CD4-positive, alpha-beta memory T cell (primary cell): ENCODE results near the gene NOSIP. TPM values are rescaled to one million over a fixed set of nuclear protein-coding genes. Genes with fewer than 3 reads are reported as not detected.

Source experiments
- CTCF ChIA-PET: fragments of 350-600 bp; sonication (Branson Sonifier 250); formaldehyde crosslinking; loops from one replicate; lab custom pipeline; 2021; ENCODE audit warnings: inconsistent platforms; ENCODE audit not compliant: partially characterized antibody; lab: Charles Lee
- POLR2A ChIA-PET: fragments of 350-600 bp; sonication (Branson Sonifier 250); formaldehyde crosslinking; loops from one replicate; lab custom pipeline; 2021; ENCODE audit not compliant: partially characterized antibody; lab: Charles Lee
- DNase-seq, 5 donors: peaks; one replicate each; pipeline versions ENCODE4 v3.0.0 to v3.0.0-alpha.2; 2020 to 2022; ENCODE audit warnings: mixed read lengths in 1 of 5
- H3K27ac ChIP-seq: one replicate; pipeline ENCODE4 v1.7.0; 2013; ENCODE audit warnings: low read depth, low read length
- H3K27me3 ChIP-seq: 2 replicates; pipeline ENCODE4 v1.7.0; 2013; ENCODE audit warnings: mild to moderate bottlenecking, low read length, moderate library complexity; ENCODE audit not compliant: insufficient read depth
- H3K36me3 ChIP-seq: 2 replicates; pipeline ENCODE4 v1.7.0; 2013; ENCODE audit warnings: mild to moderate bottlenecking, low read length, moderate library complexity; ENCODE audit not compliant: insufficient read depth
- H3K4me1 ChIP-seq: 2 replicates; pipeline ENCODE4 v1.7.0; 2013; ENCODE audit warnings: mild to moderate bottlenecking, low read length, moderate library complexity; ENCODE audit not compliant: insufficient read depth
- H3K4me3 ChIP-seq, 2 donors: one replicate each; pipeline ENCODE4 v1.7.0; 2013; ENCODE audit warnings: low read length in 2 of 2, mild to moderate bottlenecking in 1 of 2
- H3K9me3 ChIP-seq, 2 donors: one replicate each; pipeline ENCODE4 v1.7.0; 2013; ENCODE audit warnings: low read length in 2 of 2, control low read depth in 1 of 2; ENCODE audit not compliant: control insufficient read depth in 1 of 2
- H3K27ac Mint-ChIP-seq, 7 donors: one replicate each; pipeline ENCODE4 v1.8.0; 2020 to 2021; ENCODE audit warnings: mixed read lengths in 7 of 7, mild to moderate bottlenecking in 6 of 7, inconsistent platforms in 3 of 7, moderate library complexity in 3 of 7
- H3K27me3 Mint-ChIP-seq, 2 donors: one replicate each; pipeline ENCODE4 v1.8.0; 2020 to 2021; ENCODE audit warnings: mixed read lengths in 2 of 2
- H3K36me3 Mint-ChIP-seq, 2 donors: one replicate each; pipeline ENCODE4 v1.8.0; 2020 to 2021; ENCODE audit warnings: mixed read lengths in 2 of 2, inconsistent platforms in 1 of 2, mild to moderate bottlenecking in 1 of 2
- H3K4me1 Mint-ChIP-seq, 4 donors: one replicate each; pipeline ENCODE4 v1.8.0; 2020 to 2021; ENCODE audit warnings: mixed read lengths in 4 of 4, mild to moderate bottlenecking in 1 of 4
- H3K4me3 Mint-ChIP-seq, 8 donors: one replicate each; pipeline ENCODE4 v1.8.0; 2020 to 2021; ENCODE audit warnings: mixed read lengths in 8 of 8, mild to moderate bottlenecking in 7 of 8, moderate library complexity in 6 of 8, inconsistent platforms in 3 of 8
- H3K9me3 Mint-ChIP-seq, 8 donors: one replicate each; pipeline ENCODE4 v1.8.0; 2020 to 2021; ENCODE audit warnings: mixed read lengths in 8 of 8, mild to moderate bottlenecking in 5 of 8, inconsistent platforms in 3 of 8, moderate library complexity in 1 of 8
- intact Hi-C: fragments of 100-400 bp; cut with micrococcal nuclease; formaldehyde crosslinking; loops from one replicate; pipeline ENCODE4 v1.15.1; 2023
- polyA plus RNA-seq, 2 donors: library from polyadenylated mRNA; unstranded; fragments of 300-500 nt; fragmentation: Illumina TruSeq; gene quantifications; one replicate each; pipeline ENCODE4 v1.2.3, GENCODE V29; 2021
- total RNA-seq, 2 experiments: library from RNA; stranded (reverse); gene quantifications; one replicate each; pipeline ENCODE4 v1.2.3, GENCODE V29; 2021

Gene NOSIP
- total and polyA plus RNA-seq, 4 experiments from 2014 or later: 177 to 674 (median 421) TPM

GRCh38 chr19:49552749-49553148 is 27.6 kb downstream of the NOSIP start:
- ChIA-PET CTCF (interaction anchor here (1.2 to 10.1 kb wide), 5 partner anchors 12 to 127 kb away, joined by 3 to 299 read pairs (median 11); partner anchors contain the start of gene PRMT1), POLR2A (interaction anchor here (0.5 to 16.4 kb wide), 15 partner anchors 12 to 123 kb away, joined by 3 to 629 read pairs (median 5); partner anchors contain the start of genes BCL2L12, IRF3, NOSIP and PRR12)
- intact Hi-C loops: loop anchor here (1.0 kb wide), 1 partner anchor 18 kb away; no protein-coding TSS in a partner anchor
- Mint-ChIP-seq H3K4me3 (peak overlapping the region; percentile 76 to 94 (median 86)), H3K27ac (peak overlapping the region; percentile 96 to 99 (median 98)), H3K36me3 (peaks cover 23 to 31% of the 10 kb centered on the region in 2 donors), H3K9me3 (peaks cover 0 to 3% (median 0%) of the 10 kb centered on the region in 8 donors), H3K4me1 (peaks cover 36 to 89% (median 57%) of the 10 kb centered on the region in 4 donors), H3K27me3 (no peaks in the 10 kb centered on the region)
- Histone ChIP-seq H3K4me1 (peaks cover 93% of the 10 kb centered on the region), H3K9me3 (no peaks in the 10 kb centered on the region), H3K27me3 (no peaks in the 10 kb centered on the region), H3K36me3 (peaks cover 27% of the 10 kb centered on the region), H3K4me3 (no peak overlapping the region), H3K27ac (peak overlapping the region; percentile 34)
- peak; percentile 57 to 67 (median 61) for DNase-seq

GRCh38 chr19:49551531-49551930 is 28.8 kb downstream of the NOSIP start:
- Mint-ChIP-seq H3K27ac (peak overlapping the region; percentile 16 to 89 (median 83)), H3K4me3 (peak overlapping the region in 4 of 8 donors; percentile 10 to 52 (median 42)), H3K27me3 (no peaks in the 10 kb centered on the region), H3K9me3 (peaks cover 0 to 3% (median 0%) of the 10 kb centered on the region in 8 donors), H3K36me3 (peaks cover 16 to 24% of the 10 kb centered on the region in 2 donors), H3K4me1 (peaks cover 38 to 91% (median 60%) of the 10 kb centered on the region in 4 donors)
- no peaks in the 10 kb centered on the region for H3K27me3 ChIP-seq
- DNase-seq: no peak
- H3K4me1 ChIP-seq: peaks cover 91% of the 10 kb centered on the region
- no peak overlapping the region for H3K4me3 ChIP-seq
- ChIA-PET CTCF (interaction anchor here (0.8 to 10.1 kb wide), 7 partner anchors 9 to 128 kb away, joined by 3 to 299 read pairs (median 5); partner anchors contain the start of gene PRMT1), POLR2A (interaction anchor here (1.1 to 16.4 kb wide), 7 partner anchors 13 to 124 kb away, joined by 3 to 629 read pairs (median 4); no protein-coding TSS in a partner anchor)
- H3K9me3 ChIP-seq: no peaks in the 10 kb centered on the region
- H3K36me3 ChIP-seq: peaks cover 15% of the 10 kb centered on the region
- H3K27ac ChIP-seq: no peak overlapping the region
- intact Hi-C loops: no loop called here

GRCh38 chr19:49549045-49549444 is 31.3 kb downstream of the NOSIP start:
- H3K9me3 Mint-ChIP-seq: no peaks in the 10 kb centered on the region

GRCh38 chr19:49546825-49547565 is 33.4 kb downstream of the NOSIP start:
- ChIA-PET CTCF (interaction anchor here (0.6 to 10.1 kb wide), 25 partner anchors 11 to 280 kb away, joined by 3 to 299 read pairs (median 5); partner anchors contain the start of genes ALDH16A1, FCGRT, PRRG2 and RCN3), POLR2A (interaction anchor here (0.6 to 16.4 kb wide), 19 partner anchors 8 to 134 kb away, joined by 3 to 629 read pairs (median 6); partner anchors contain the start of genes FLT3LG, NOSIP, PRMT1 and RCN3)
- Mint-ChIP-seq H3K36me3 (no peaks in the 10 kb centered on the region), H3K9me3 (no peaks in the 10 kb centered on the region), H3K4me1 (peaks cover 27 to 61% (median 39%) of the 10 kb centered on the region in 4 donors), H3K4me3 (peak overlapping the region; percentile 43 to 91 (median 84)), H3K27me3 (no peaks in the 10 kb centered on the region), H3K27ac (peak overlapping the region; percentile 40 to 95 (median 90))
- no peaks in the 10 kb centered on the region for H3K36me3 ChIP-seq
- H3K27me3 ChIP-seq: no peaks in the 10 kb centered on the region
- H3K27ac ChIP-seq: no peak overlapping the region
- peaks cover 47% of the 10 kb centered on the region for H3K4me1 ChIP-seq
- intact Hi-C loops: loop anchor here (1.0 kb wide), 3 partner anchors 23 to 73 kb away; partner anchors contain the start of gene FLT3LG
- peak overlapping the region; percentile 4 to 34 for H3K4me3 ChIP-seq
- peak; percentile 70 to 81 (median 78) for DNase-seq
- no peaks in the 10 kb centered on the region for H3K9me3 ChIP-seq

More at GRCh38 chr19:49549045-49549444, 31.3 kb downstream of the NOSIP start:
- intact Hi-C loops: no loop called here
- no peaks in the 10 kb centered on the region for H3K27me3 Mint-ChIP-seq
- POLR2A ChIA-PET: interaction anchor here (0.6 to 16.4 kb wide), 9 partner anchors 15 to 75 kb away, joined by 3 to 629 read pairs (median 3); partner anchors contain the start of genes FLT3LG, PRR12 and RPS11
- peaks cover 7 to 8% of the 10 kb centered on the region in 2 donors for H3K36me3 Mint-ChIP-seq
- peak overlapping the region in 7 of 8 donors; percentile 32 to 83 (median 69) for H3K4me3 Mint-ChIP-seq
- peaks cover 37 to 76% (median 53%) of the 10 kb centered on the region in 4 donors for H3K4me1 Mint-ChIP-seq
- no peak overlapping the region for H3K4me3 ChIP-seq
- peaks cover 68% of the 10 kb centered on the region for H3K4me1 ChIP-seq
- no peaks in the 10 kb centered on the region for H3K27me3 ChIP-seq
- H3K27ac ChIP-seq: no peak overlapping the region
- DNase-seq: no peak
- H3K9me3 ChIP-seq: no peaks in the 10 kb centered on the region
- H3K27ac Mint-ChIP-seq: peak overlapping the region; percentile 82 to 97 (median 87)
- H3K36me3 ChIP-seq: no peaks in the 10 kb centered on the region
- CTCF ChIA-PET: interaction anchor here (1.0 to 10.1 kb wide), 4 partner anchors 13 to 132 kb away, joined by 4 to 299 read pairs (median 92); no protein-coding TSS in a partner anchor

- intact Hi-C loops: no loop called here
- no peak overlapping the region for H3K27ac ChIP-seq
- peak overlapping the region in 6 of 7 donors; percentile 23 to 83 (median 62) for H3K27ac Mint-ChIP-seq
- H3K4me3 ChIP-seq: no peak overlapping the region
- peak overlapping the region in 1 of 8 donors; percentile 51 for H3K4me3 Mint-ChIP-seq
- no peaks in the 10 kb centered on the region for H3K9me3 Mint-ChIP-seq
- H3K4me1 ChIP-seq: peaks cover 19% of the 10 kb centered on the region
- CTCF ChIA-PET: interaction anchor here (1.1 to 2.6 kb wide), 2 partner anchors 14 to 26 kb away, joined by 6 to 15 read pairs; no protein-coding TSS in a partner anchor
- H3K9me3 ChIP-seq: no peaks in the 10 kb centered on the region
- H3K36me3 Mint-ChIP-seq: no peaks in the 10 kb centered on the region
- H3K4me1 Mint-ChIP-seq: peaks cover 19 to 35% (median 25%) of the 10 kb centered on the region in 4 donors
- no peaks in the 10 kb centered on the region for H3K36me3 ChIP-seq
- no peak for DNase-seq
- no peaks in the 10 kb centered on the region for H3K27me3 Mint-ChIP-seq
- H3K27me3 ChIP-seq: no peaks in the 10 kb centered on the region
- POLR2A ChIA-PET: interaction anchor here (1.5 to 4.3 kb wide), 5 partner anchors 9 to 48 kb away, joined by 4 to 21 read pairs (median 4); partner anchors contain the start of gene RCN3
These were observed 36.2 kb downstream of the NOSIP start for GRCh38 chr19:49544154-49544553.

- Mint-ChIP-seq H3K9me3 (no peaks in the 10 kb centered on the region), H3K4me1 (peaks cover 13 to 24% (median 17%) of the 10 kb centered on the region in 4 donors), H3K36me3 (no peaks in the 10 kb centered on the region), H3K27ac (no peak overlapping the region), H3K27me3 (no peaks in the 10 kb centered on the region), H3K4me3 (no peak overlapping the region)
- no peak for DNase-seq
- Histone ChIP-seq H3K9me3 (no peaks in the 10 kb centered on the region), H3K27me3 (no peaks in the 10 kb centered on the region), H3K27ac (no peak overlapping the region), H3K4me3 (no peak overlapping the region), H3K36me3 (no peaks in the 10 kb centered on the region), H3K4me1 (peaks cover 10% of the 10 kb centered on the region)
- CTCF ChIA-PET: interaction anchor here (0.6 to 2.6 kb wide), 3 partner anchors 27 to 189 kb away, joined by 3 to 15 read pairs (median 3); no protein-coding TSS in a partner anchor
- intact Hi-C loops: no loop called here
- POLR2A ChIA-PET: interaction anchor here (1.5 to 1.9 kb wide), 3 partner anchors 15 to 47 kb away, joined by 4 read pairs; partner anchors contain the start of gene RCN3
These were observed 37.3 kb downstream of the NOSIP start for GRCh38 chr19:49543032-49543431.
